Effector memory CD4-positive, alpha-beta T cell (primary cell): ENCODE measurements around the gene SLC35F6.

Source experiments
- DNase-seq, 3 donors: peaks; one replicate each; pipeline ENCODE4 v3.0.0-alpha.2; 2020
- H3K27ac ChIP-seq: 2 replicates; pipeline ENCODE4 v1.7.0; 2013; ENCODE audit warnings: mild to moderate bottlenecking, low read length, moderate library complexity; ENCODE audit not compliant: insufficient read depth, poor library complexity, severe bottlenecking
- H3K27me3 ChIP-seq: replicated peaks from 2 replicates; pipeline ENCODE4 v1.7.0; 2013; ENCODE audit warnings: mild to moderate bottlenecking, low read length; ENCODE audit not compliant: insufficient read depth, control insufficient read depth, poor library complexity, severe bottlenecking
- H3K36me3 ChIP-seq: 2 replicates; pipeline ENCODE4 v1.7.0; 2013; ENCODE audit warnings: mild to moderate bottlenecking, low read length, moderate library complexity; ENCODE audit not compliant: control insufficient read depth, insufficient read depth
- H3K4me1 ChIP-seq: 2 replicates; pipeline ENCODE4 v1.7.0; 2013; ENCODE audit warnings: low read length, mild to moderate bottlenecking; ENCODE audit not compliant: control insufficient read depth, insufficient read depth, poor library complexity, severe bottlenecking
- H3K4me3 ChIP-seq: 2 replicates; pipeline ENCODE4 v1.7.0; 2013; ENCODE audit warnings: low read length, low read depth, mild to moderate bottlenecking; ENCODE audit not compliant: insufficient read depth, poor library complexity, severe bottlenecking
- H3K9me3 ChIP-seq: 2 replicates; pipeline ENCODE4 v1.7.0; 2013; ENCODE audit warnings: mild to moderate bottlenecking, low read length, moderate library complexity; ENCODE audit not compliant: control insufficient read depth

SLC35F6 gene

GRCh38 chr2:26767129-26767528 is 3.0 kb downstream of the SLC35F6 start:
- peaks cover 24% of the 10 kb centered on the region for H3K4me1 ChIP-seq
- H3K27ac ChIP-seq: no peak overlapping the region
- no peak for DNase-seq
- H3K27me3 ChIP-seq: no peaks in the 10 kb centered on the region
- no peaks in the 10 kb centered on the region for H3K36me3 ChIP-seq
- H3K4me3 ChIP-seq: no peak overlapping the region
- no peaks in the 10 kb centered on the region for H3K9me3 ChIP-seq

GRCh38 chr2:26767894-26768487 is 3.9 kb downstream of the SLC35F6 start:
- Histone ChIP-seq H3K4me3 (no peak overlapping the region), H3K27ac (no peak overlapping the region), H3K27me3 (no peaks in the 10 kb centered on the region), H3K4me1 (peaks cover 30% of the 10 kb centered on the region), H3K9me3 (no peaks in the 10 kb centered on the region), H3K36me3 (no peaks in the 10 kb centered on the region)
- DNase-seq: no peak

GRCh38 chr2:26768759-26769088 is 4.6 kb downstream of the SLC35F6 start:
- no peak for DNase-seq
- Histone ChIP-seq H3K9me3 (no peaks in the 10 kb centered on the region), H3K4me3 (no peak overlapping the region), H3K4me1 (peaks cover 30% of the 10 kb centered on the region), H3K36me3 (no peaks in the 10 kb centered on the region), H3K27ac (no peak overlapping the region), H3K27me3 (no peaks in the 10 kb centered on the region)

DNA sequence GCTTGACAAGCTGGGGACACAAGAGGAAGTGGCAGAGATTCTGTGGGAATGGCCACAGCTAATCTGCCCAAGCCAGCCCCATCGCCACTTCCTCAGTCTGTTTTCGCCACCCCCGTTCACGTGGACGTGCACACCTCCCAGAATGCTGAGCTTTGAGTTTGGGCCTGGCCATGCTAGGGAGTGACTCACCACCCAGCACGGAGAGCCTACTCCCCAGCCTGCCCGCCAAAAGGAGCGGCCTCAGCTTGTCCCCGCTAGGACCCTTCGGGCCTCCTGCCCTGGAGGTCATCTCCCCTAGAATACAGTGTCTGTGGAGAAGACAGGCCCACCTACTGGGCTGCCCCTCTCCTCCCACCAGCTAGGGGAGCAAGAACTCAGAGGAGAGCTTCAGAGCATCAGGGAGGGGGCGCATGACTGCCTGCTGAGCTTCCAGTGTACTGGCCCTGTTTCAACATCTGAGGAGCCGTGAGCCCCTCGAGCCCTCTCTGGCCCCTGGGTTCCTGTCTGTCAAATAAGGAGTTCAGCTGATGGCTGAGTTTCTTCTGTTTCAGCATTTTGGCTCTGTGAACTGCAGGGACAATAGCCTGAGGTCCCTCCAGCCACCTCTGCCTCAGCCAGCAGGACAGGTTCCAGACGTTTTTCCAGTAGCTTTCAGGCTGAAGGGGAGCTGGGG is 5.1 kb downstream of the SLC35F6 start:
- Histone ChIP-seq H3K4me1 (peaks cover 30% of the 10 kb centered on the region), H3K27me3 (no peaks in the 10 kb centered on the region), H3K27ac (peak overlapping the region; percentile 18), H3K36me3 (no peaks in the 10 kb centered on the region), H3K9me3 (no peaks in the 10 kb centered on the region), H3K4me3 (no peak overlapping the region)
- DNase-seq: no peak

GRCh38 chr2:26770986-26771586 is 7.0 kb downstream of the SLC35F6 start:
- peak in 1 of 3 donors; percentile 17 for DNase-seq
- no peaks in the 10 kb centered on the region for H3K9me3 ChIP-seq
- H3K27ac ChIP-seq: peak overlapping the region; percentile 37
- peaks cover 14% of the 10 kb centered on the region for H3K36me3 ChIP-seq
- no peak overlapping the region for H3K4me3 ChIP-seq
- peaks cover 16% of the 10 kb centered on the region for H3K4me1 ChIP-seq
- no peaks in the 10 kb centered on the region for H3K27me3 ChIP-seq

DNA sequence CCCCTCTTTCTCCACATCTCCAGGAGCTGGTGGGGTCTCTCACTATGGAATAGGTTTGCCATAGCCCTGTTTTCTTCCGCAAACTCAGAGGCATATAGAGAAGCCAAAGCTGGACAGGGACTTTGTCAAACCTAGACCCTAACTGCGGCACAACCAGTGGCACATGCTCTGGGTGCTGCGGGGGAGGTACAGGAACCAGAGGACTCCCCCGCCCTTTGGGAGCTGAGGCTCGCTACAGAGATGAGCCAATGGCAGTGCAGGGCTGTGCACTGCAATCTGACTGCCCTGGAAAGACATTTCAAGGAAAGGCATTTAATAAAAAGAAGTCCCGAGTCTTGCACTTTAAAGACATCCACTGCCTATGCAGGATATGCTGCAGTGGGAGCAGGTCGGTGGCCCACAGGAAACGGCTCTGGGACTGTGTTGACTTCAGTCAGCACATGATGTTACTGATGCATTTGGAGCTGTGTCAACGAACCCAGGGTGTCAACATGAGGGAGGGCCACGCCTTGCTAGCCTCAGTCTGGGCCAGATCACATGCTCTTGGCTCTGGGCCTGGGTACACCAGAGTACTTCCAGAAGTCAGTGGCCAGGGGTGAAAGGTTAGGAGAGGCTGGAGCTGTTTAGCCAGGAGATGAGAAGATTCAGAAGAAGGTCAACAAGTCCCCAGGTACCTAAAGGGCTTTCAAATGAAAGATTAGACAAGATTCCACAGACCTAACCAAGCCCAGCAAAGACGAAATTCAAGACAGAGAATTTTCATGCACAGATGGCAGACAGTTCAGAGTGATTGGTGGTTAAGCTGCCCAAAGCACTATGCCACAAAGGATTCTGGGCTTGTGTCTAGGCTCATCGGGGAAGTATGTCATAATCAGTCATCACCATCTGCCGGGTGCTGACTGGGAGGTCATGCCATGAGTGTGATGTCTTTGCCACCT is 8.2 kb downstream of the SLC35F6 start:
- peak overlapping the region; percentile 37 for H3K27ac ChIP-seq
- H3K4me3 ChIP-seq: no peak overlapping the region
- peaks cover 11% of the 10 kb centered on the region for H3K4me1 ChIP-seq
- H3K36me3 ChIP-seq: peaks cover 22% of the 10 kb centered on the region
- H3K9me3 ChIP-seq: no peaks in the 10 kb centered on the region
- DNase-seq: no peak
- no peaks in the 10 kb centered on the region for H3K27me3 ChIP-seq

GRCh38 chr2:26776195-26776800 is 12.2 kb downstream of the SLC35F6 start:
- no peaks in the 10 kb centered on the region for H3K27me3 ChIP-seq
- peaks cover 54% of the 10 kb centered on the region for H3K36me3 ChIP-seq
- DNase-seq: no peak
- no peak overlapping the region for H3K4me3 ChIP-seq
- H3K9me3 ChIP-seq: no peaks in the 10 kb centered on the region
- peaks cover 7% of the 10 kb centered on the region for H3K4me1 ChIP-seq
- no peak overlapping the region for H3K27ac ChIP-seq

- Histone ChIP-seq H3K4me1 (no peaks in the 10 kb centered on the region), H3K4me3 (no peak overlapping the region), H3K36me3 (peaks cover 54% of the 10 kb centered on the region), H3K27ac (no peak overlapping the region), H3K27me3 (no peaks in the 10 kb centered on the region), H3K9me3 (no peaks in the 10 kb centered on the region)
- DNase-seq: no peak
Measured at GRCh38 chr2:26778098-26778497, 14.0 kb downstream of the SLC35F6 start.

GRCh38 chr2:26778507-26778906 is 14.4 kb downstream of the SLC35F6 start:
- peaks cover 54% of the 10 kb centered on the region for H3K36me3 ChIP-seq
- no peak for DNase-seq

More at GRCh38 chr2:26778507-26778906, 14.4 kb downstream of the SLC35F6 start:
- Histone ChIP-seq H3K27ac (no peak overlapping the region), H3K4me1 (no peaks in the 10 kb centered on the region), H3K9me3 (no peaks in the 10 kb centered on the region), H3K27me3 (no peaks in the 10 kb centered on the region), H3K4me3 (no peak overlapping the region)
